ENCODE measurements around the gene SLC7A6OS. TPM values are rescaled to one million over a fixed set of nuclear protein-coding genes. Genes with fewer than 3 reads are reported as not detected.

SLC7A6OS gene
- total RNA-seq, 1 experiment from 2014 or later: 24.5 TPM

GRCh38 chr16:68324336-68324735, 13.6 kb upstream of the SLC7A6OS start:
- Histone ChIP-seq H3K4ac (ENCODE audit: low read depth, low read length) (no peak overlapping the region), H2BK20ac (ENCODE audit: low read depth, low read length, poor library complexity, severe bottlenecking) (no peak overlapping the region), H2AK5ac (ENCODE audit: insufficient read length, low read length) (no peak overlapping the region), H2AFZ (ENCODE audit: low read length) (no peak overlapping the region), H3K9me3 (ENCODE audit: control insufficient read depth, low read depth, low read length) (no peaks in the 10 kb centered on the region), H4K20me1 (ENCODE audit: control insufficient read depth, insufficient read depth, insufficient read length) (no peaks in the 10 kb centered on the region), H3K79me1 (ENCODE audit: insufficient read depth, low read depth, low read length, poor library complexity, severe bottlenecking) (no peaks in the 10 kb centered on the region), H4K5ac (ENCODE audit: insufficient read length, low read depth, low read length) (no peak overlapping the region), H3K14ac (ENCODE audit: insufficient read depth, low read length) (no peak overlapping the region), H3T11ph (ENCODE audit: low read length) (no peak overlapping the region), H2BK120ac (ENCODE audit: low read depth, low read length, poor library complexity, severe bottlenecking) (no peak overlapping the region), H2BK5ac (ENCODE audit: insufficient read length, low read length) (no peak overlapping the region), H3K56ac (ENCODE audit: insufficient read length, low read depth, low read length) (no peak overlapping the region), H3K18ac (ENCODE audit: insufficient read length, low read depth, low read length) (no peak overlapping the region), H3K4me2 (ENCODE audit: insufficient read depth, insufficient read length, low read length) (no peak overlapping the region), H3K27ac (ENCODE audit: insufficient read length, low read depth, low read length) (no peak overlapping the region), H3K79me2 (ENCODE audit: insufficient read depth, low read length) (no peaks in the 10 kb centered on the region), H4K91ac (ENCODE audit: insufficient read length, low read depth, low read length) (no peak overlapping the region), H3K4me1 (ENCODE audit: insufficient read depth, low read length) (no peaks in the 10 kb centered on the region), H2BK15ac (ENCODE audit: low read depth, low read length) (no peak overlapping the region), H3K9ac (ENCODE audit: extremely low read depth, insufficient read length, low read length) (no peak overlapping the region), H4K8ac (replicated peaks; ENCODE audit: insufficient read length, low read depth, low read length) (no peak overlapping the region), H3K23me2 (ENCODE audit: insufficient read length, low read depth, low read length, poor library complexity, severe bottlenecking) (no peaks in the 10 kb centered on the region), H3K27me3 (ENCODE audit: insufficient read depth, low read length) (no peaks in the 10 kb centered on the region), H2BK12ac (ENCODE audit: insufficient read length, low read depth, low read length) (no peak overlapping the region), H3K23ac (ENCODE audit: insufficient read length, low read depth, low read length) (no peak overlapping the region)
- H3K27ac Mint-ChIP-seq: no peak overlapping the region; a peak in 1 of 7 replicates
- peaks cover 6 to 49% (median 25%) of the 10 kb centered on the region in 3 experiments; a peak in 6 of 7 replicates for H3K36me3 Mint-ChIP-seq (ENCODE audit: insufficient read depth in 1 of 3, low read depth in 3 of 3)
- H3K9me3 Mint-ChIP-seq: no peaks in the 10 kb centered on the region
- no peaks in the 10 kb centered on the region for H3K27me3 Mint-ChIP-seq (ENCODE audit: low read depth)
- no peak for TF ChIP-seq CTCF (conservative IDR thresholded peaks at IDR 0.05)
- WGBS (ENCODE audit: extremely low coverage, insufficient read length, low lambda C conversion rate): no CpG with 5 or more reads among the region's 5 CpGs
- DNase-seq: no peak
- peaks cover 3 to 6% of the 10 kb centered on the region in 2 experiments; a peak in 3 of 4 replicates for H3K4me1 Mint-ChIP-seq
- no peak overlapping the region for H3K4me3 Mint-ChIP-seq
